Measurements from ENCODE around the gene DMRTB1.

Gene DMRTB1

DNA sequence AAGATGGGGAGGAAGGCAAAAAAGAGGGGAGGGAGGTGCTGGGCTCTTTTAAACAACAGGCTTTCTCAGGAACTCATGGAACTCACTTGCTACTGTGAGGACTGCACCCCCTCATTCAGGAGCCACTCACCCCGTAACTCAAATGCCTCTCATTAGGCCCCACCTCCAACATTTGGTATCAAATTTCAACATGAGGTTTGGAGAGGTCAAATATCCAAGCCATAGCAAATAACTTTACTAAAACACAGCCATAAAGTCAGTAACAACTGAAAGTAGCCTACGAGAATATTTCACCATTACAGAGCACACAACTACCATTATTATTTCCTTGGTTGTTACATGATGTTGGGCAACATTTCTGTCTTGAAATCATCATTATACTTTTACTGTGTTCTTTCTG, 13.1 kb upstream of the DMRTB1 start:
- H3F3A ChIP-seq (ENCODE audit: control insufficient read depth, insufficient read depth) = no peaks in the 10 kb centered on the region
- no peaks in the 10 kb centered on the region for H3K79me2 ChIP-seq (ENCODE audit: control insufficient read depth, low read length)
- H3K4me3 ChIP-seq (ENCODE audit: low read length) = no peak overlapping the region
- H3K4me1 ChIP-seq (ENCODE audit: control insufficient read depth, low read length) = no peaks in the 10 kb centered on the region
- H3K36me3 ChIP-seq (ENCODE audit: control insufficient read depth, low read length) = no peaks in the 10 kb centered on the region
- H3K9me3 ChIP-seq (ENCODE audit: control insufficient read depth, insufficient read depth, low read length) = no peaks in the 10 kb centered on the region
- H3K4me2 ChIP-seq (ENCODE audit: low read length) = no peak overlapping the region
- H4K20me1 ChIP-seq (ENCODE audit: control insufficient read depth, insufficient read depth, low read depth, low read length) = no peaks in the 10 kb centered on the region
- H3K27ac ChIP-seq (ENCODE audit: low read depth, low read length) = no peak overlapping the region
- peaks cover 7% of the 10 kb centered on the region for H3K27me3 ChIP-seq (ENCODE audit: control insufficient read depth, low read length)
- TF ChIP-seq, protein P1, sequence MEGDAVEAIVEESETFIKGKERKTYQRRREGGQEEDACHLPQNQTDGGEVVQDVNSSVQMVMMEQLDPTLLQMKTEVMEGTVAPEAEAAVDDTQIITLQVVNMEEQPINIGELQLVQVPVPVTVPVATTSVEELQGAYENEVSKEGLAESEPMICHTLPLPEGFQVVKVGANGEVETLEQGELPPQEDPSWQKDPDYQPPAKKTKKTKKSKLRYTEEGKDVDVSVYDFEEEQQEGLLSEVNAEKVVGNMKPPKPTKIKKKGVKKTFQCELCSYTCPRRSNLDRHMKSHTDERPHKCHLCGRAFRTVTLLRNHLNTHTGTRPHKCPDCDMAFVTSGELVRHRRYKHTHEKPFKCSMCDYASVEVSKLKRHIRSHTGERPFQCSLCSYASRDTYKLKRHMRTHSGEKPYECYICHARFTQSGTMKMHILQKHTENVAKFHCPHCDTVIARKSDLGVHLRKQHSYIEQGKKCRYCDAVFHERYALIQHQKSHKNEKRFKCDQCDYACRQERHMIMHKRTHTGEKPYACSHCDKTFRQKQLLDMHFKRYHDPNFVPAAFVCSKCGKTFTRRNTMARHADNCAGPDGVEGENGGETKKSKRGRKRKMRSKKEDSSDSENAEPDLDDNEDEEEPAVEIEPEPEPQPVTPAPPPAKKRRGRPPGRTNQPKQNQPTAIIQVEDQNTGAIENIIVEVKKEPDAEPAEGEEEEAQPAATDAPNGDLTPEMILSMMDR (IDR thresholded peaks at IDR 0.05; ENCODE audit: low read depth, low read length, poor library complexity, severe bottlenecking) = no peak
- TF ChIP-seq EZH2phosphoT487 (IDR thresholded peaks at IDR 0.05; ENCODE audit: borderline replicate concordance, low read length) = no peak
- no peaks in the 10 kb centered on the region for H3K9me2 ChIP-seq (replicated peaks; ENCODE audit: control insufficient read depth, low read length)

DNA sequence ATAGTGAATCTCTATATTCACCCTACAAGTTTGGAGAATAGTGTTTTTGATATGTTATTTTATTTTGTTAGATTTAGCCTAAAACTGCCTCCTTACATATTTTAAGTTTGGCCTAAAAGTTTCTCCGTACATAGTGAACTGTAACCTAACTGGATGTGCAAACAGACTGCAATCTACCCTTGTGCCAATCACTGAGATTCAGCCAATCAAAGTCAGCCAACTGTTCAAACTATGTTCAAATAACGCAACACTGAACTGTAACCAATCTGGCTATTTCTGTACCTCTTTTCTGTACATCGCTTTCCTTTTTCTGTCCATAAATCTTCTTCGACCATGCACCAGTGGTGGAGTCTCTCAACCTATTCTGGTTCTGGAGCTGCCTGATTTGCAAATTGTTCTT, 11.8 kb upstream of the DMRTB1 start:
- Histone ChIP-seq H3K36me3 (ENCODE audit: control insufficient read depth, low read length) (no peaks in the 10 kb centered on the region), H3K79me2 (ENCODE audit: control insufficient read depth, low read length) (no peaks in the 10 kb centered on the region), H3K4me1 (ENCODE audit: control insufficient read depth, low read length) (no peaks in the 10 kb centered on the region), H3K27me3 (ENCODE audit: control insufficient read depth, low read length) (peaks cover 7% of the 10 kb centered on the region), H3K4me2 (ENCODE audit: low read length) (no peak overlapping the region), H3F3A (ENCODE audit: control insufficient read depth, insufficient read depth) (no peaks in the 10 kb centered on the region), H3K4me3 (ENCODE audit: low read length) (no peak overlapping the region), H3K9me3 (ENCODE audit: control insufficient read depth, insufficient read depth, low read length) (no peaks in the 10 kb centered on the region), H4K20me1 (ENCODE audit: control insufficient read depth, insufficient read depth, low read depth, low read length) (no peaks in the 10 kb centered on the region), H3K27ac (ENCODE audit: low read depth, low read length) (no peak overlapping the region), H3K9me2 (replicated peaks; ENCODE audit: control insufficient read depth, low read length) (no peaks in the 10 kb centered on the region)
- TF ChIP-seq, protein P1 (IDR thresholded peaks at IDR 0.05; ENCODE audit: low read depth, low read length, poor library complexity, severe bottlenecking) = no peak
- no peak for TF ChIP-seq EZH2phosphoT487 (IDR thresholded peaks at IDR 0.05; ENCODE audit: borderline replicate concordance, low read length)

DNA sequence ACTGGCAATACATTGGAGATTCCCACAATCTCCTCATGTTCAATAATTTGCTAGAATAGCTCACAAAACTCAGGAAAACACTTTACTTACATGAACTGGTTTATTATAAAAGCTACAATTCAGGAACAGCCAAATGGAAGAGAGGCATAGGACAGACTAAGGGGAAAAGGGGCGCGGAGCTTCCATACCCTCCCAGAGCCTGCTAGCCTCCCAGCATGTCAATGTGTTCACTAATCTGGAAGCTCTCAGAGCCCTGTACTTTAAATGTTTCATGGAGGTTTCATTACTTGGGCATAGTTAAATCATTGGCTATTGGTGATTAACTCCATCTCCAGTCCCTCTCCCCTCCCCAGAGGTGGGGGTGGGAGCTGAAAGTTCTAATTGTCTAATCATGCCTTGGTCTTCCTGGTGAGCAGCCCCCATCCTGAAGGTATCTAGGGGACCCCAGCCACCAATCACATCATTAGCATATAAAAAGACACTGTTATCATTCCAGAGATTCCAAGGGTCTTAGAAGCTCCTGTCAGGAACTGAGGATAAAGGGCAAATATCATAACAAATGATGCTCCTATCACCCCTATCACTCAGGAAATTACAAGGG, 10.9 kb upstream of the DMRTB1 start:
- Histone ChIP-seq H4K20me1 (ENCODE audit: control insufficient read depth, insufficient read depth, low read depth, low read length) (no peaks in the 10 kb centered on the region), H3K9me3 (ENCODE audit: control insufficient read depth, insufficient read depth, low read length) (no peaks in the 10 kb centered on the region), H3F3A (ENCODE audit: control insufficient read depth, insufficient read depth) (no peaks in the 10 kb centered on the region), H3K27me3 (ENCODE audit: control insufficient read depth, low read length) (peaks cover 7% of the 10 kb centered on the region), H3K79me2 (ENCODE audit: control insufficient read depth, low read length) (no peaks in the 10 kb centered on the region), H3K36me3 (ENCODE audit: control insufficient read depth, low read length) (no peaks in the 10 kb centered on the region), H3K9me2 (replicated peaks; ENCODE audit: control insufficient read depth, low read length) (no peaks in the 10 kb centered on the region), H3K4me2 (ENCODE audit: low read length) (no peak overlapping the region), H3K4me1 (ENCODE audit: control insufficient read depth, low read length) (no peaks in the 10 kb centered on the region), H3K4me3 (ENCODE audit: low read length) (no peak overlapping the region), H3K27ac (ENCODE audit: low read depth, low read length) (no peak overlapping the region)
- TF ChIP-seq, protein P1 (IDR thresholded peaks at IDR 0.05; ENCODE audit: low read depth, low read length, poor library complexity, severe bottlenecking) = no peak
- no peak for TF ChIP-seq EZH2phosphoT487 (IDR thresholded peaks at IDR 0.05; ENCODE audit: borderline replicate concordance, low read length)
